Measurements from ENCODE around the gene RANBP2. TPM values are rescaled to one million over a fixed set of nuclear protein-coding genes. Genes with fewer than 3 reads are reported as not detected.
"Not testable (repeated sequence)": the region's sequence is repeated elsewhere in the genome, so short reads cannot be mapped to it uniquely, and the experiment has no call there.

RANBP2 gene
- total RNA-seq, 2 donors from 2014 or later = 62.1 to 72.0 TPM

DNA sequence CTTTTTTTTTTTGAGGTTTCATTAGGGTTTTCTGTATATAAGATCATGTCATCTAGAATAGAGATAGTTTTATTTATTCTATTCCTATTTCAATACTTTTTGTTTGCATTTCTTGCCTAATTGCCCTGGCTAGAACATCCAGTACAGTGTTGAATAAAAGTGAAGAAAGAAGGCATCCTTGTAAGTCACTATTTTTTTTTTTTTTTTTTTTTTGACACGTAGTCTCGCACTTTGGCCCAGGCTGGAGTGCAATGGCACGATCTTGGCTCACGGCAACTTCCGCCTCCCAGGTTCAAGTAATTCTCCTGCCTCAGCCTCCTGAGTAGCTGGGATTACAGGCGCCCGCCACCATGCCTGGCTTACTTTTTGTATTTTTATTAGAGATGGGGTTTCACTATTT is 27.8 kb upstream of the RANBP2 start:
- no peak overlapping the region for H3K4me3 ChIP-seq
- H3K9ac ChIP-seq (ENCODE audit: low read depth in 2 of 2, low read length in 2 of 2) = no peak overlapping the region
- no peaks in the 10 kb centered on the region for H3K36me3 ChIP-seq
- no peaks in the 10 kb centered on the region for H3K4me1 ChIP-seq
- no peak for DNase-seq
- H3K27me3 ChIP-seq = no peaks in the 10 kb centered on the region
- H3K9me3 ChIP-seq = no peaks in the 10 kb centered on the region
- no peak for TF ChIP-seq CTCF (IDR thresholded peaks at IDR 0.05)
- intact Hi-C loops (cut with DNase I) = no loop called here
- no peak overlapping the region for H3K27ac ChIP-seq

DNA sequence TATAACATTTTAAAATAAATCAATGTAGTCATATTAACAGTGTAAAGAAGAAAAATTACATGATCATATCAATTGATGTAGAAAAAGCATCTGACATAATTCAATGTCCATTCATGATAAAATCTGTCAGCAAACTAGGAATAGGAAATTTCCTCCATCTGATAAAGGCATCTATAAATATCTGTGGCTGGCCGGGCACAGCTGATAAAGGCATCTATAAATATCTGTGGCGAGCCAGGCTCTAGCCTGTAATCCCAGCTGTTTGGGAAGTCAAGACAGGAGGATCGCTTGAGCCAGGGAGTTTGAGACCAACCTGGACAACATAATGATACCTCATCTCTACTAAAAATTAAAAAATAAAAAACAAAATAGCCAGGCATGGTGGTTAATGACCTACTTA is 18.1 kb upstream of the RANBP2 start:
- Histone ChIP-seq H3K4me1 (no peaks in the 10 kb centered on the region), H3K9me3 (no peaks in the 10 kb centered on the region), H3K9ac (ENCODE audit: low read depth in 2 of 2, low read length in 2 of 2) (no peak overlapping the region), H3K36me3 (no peaks in the 10 kb centered on the region), H3K27ac (no peak overlapping the region), H3K4me3 (no peak overlapping the region), H3K27me3 (no peaks in the 10 kb centered on the region)
- TF ChIP-seq CTCF (IDR thresholded peaks at IDR 0.05) = no peak
- no peak for DNase-seq
- intact Hi-C loops (cut with DNase I) = no loop called here

GRCh38 chr2:108701806-108702205 is 17.5 kb upstream of the RANBP2 start:
- intact Hi-C loops (cut with DNase I) = no loop called here
- no peaks in the 10 kb centered on the region for H3K9me3 ChIP-seq
- no peak overlapping the region for H3K27ac ChIP-seq
- no peak overlapping the region for H3K9ac ChIP-seq (ENCODE audit: low read depth in 2 of 2, low read length in 2 of 2)
- H3K4me3 ChIP-seq = no peak overlapping the region
- no peaks in the 10 kb centered on the region for H3K36me3 ChIP-seq
- H3K27me3 ChIP-seq = no peaks in the 10 kb centered on the region
- H3K4me1 ChIP-seq = no peaks in the 10 kb centered on the region
- no peak for DNase-seq
- TF ChIP-seq CTCF (IDR thresholded peaks at IDR 0.05) = no peak

DNA sequence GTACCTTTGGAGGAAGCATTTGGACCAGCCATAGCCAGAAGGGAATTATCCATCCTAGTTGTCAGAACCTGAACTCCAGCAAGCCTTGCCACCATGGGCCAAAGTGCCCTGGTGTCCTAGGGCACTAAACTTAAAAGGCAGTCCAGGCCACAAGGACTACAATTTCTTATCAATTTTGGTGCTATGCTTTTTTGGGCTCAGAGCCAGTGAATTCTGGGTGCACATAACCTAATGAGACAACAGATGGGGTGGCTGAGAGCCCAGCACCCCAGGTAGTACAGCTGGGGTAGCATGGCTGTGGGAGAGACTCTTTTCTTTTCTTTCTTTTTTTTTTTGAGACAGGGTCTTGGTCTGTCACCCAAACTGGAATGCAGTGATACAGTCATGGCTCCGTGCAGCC is 14.4 kb upstream of the RANBP2 start:
- no peak for TF ChIP-seq CTCF (IDR thresholded peaks at IDR 0.05)

GRCh38 chr2:108707300-108707699 is 12.0 kb upstream of the RANBP2 start:
- intact Hi-C loops (cut with DNase I) = no loop called here
- no peaks in the 10 kb centered on the region for H3K36me3 ChIP-seq
- H3K9ac ChIP-seq (ENCODE audit: low read depth in 2 of 2, low read length in 2 of 2) = no peak overlapping the region
- H3K27ac ChIP-seq = no peak overlapping the region
- TF ChIP-seq CTCF (IDR thresholded peaks at IDR 0.05) = no peak
- no peak overlapping the region for H3K4me3 ChIP-seq
- no peaks in the 10 kb centered on the region for H3K4me1 ChIP-seq
- no peak for DNase-seq
- H3K27me3 ChIP-seq = no peaks in the 10 kb centered on the region
- no peaks in the 10 kb centered on the region for H3K9me3 ChIP-seq

More for the DNA sequence above, 14.4 kb upstream of the RANBP2 start:
- Histone ChIP-seq H3K4me1 (no peaks in the 10 kb centered on the region), H3K4me3 (no peak overlapping the region), H3K27me3 (no peaks in the 10 kb centered on the region), H3K9me3 (no peaks in the 10 kb centered on the region), H3K27ac (no peak overlapping the region), H3K9ac (ENCODE audit: low read depth in 2 of 2, low read length in 2 of 2) (no peak overlapping the region), H3K36me3 (no peaks in the 10 kb centered on the region)
- DNase-seq = no peak
- intact Hi-C loops (cut with DNase I) = no loop called here

DNA sequence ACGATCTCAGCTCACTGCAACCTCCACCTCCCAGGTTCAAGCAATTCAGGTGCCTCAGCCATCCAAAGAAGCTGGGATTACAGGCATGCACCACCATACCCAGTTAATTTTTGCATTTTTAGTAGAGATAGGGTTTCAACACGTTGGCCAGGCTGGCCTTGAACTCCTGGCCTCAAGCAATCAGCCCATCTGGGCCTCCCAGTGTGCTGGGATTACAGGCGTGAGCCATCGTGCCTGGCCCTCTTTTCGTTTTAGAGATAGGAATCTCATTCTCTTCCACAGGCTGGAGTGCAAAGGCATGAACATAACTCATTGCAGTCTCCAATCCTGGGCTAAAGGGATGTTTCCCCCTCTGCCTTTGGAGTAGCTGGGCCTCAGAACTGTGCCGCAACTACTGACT is 2.3 kb upstream of the RANBP2 start:
- H3K27me3 ChIP-seq; DNase-seq; H3K9me3 ChIP-seq; H3K4me3 ChIP-seq; H3K27ac ChIP-seq; H3K36me3 ChIP-seq; H3K9ac ChIP-seq (ENCODE audit: low read depth in 2 of 2, low read length in 2 of 2); intact Hi-C loops (cut with DNase I); H3K4me1 ChIP-seq: not testable (repeated sequence)

- H3K36me3 ChIP-seq; H3K4me3 ChIP-seq; intact Hi-C loops (cut with DNase I); H3K4me1 ChIP-seq; H3K27me3 ChIP-seq; H3K9ac ChIP-seq (ENCODE audit: low read depth in 2 of 2, low read length in 2 of 2); H3K27ac ChIP-seq; H3K9me3 ChIP-seq; DNase-seq: not testable (repeated sequence)
These were observed 6.8 kb downstream of the RANBP2 start for GRCh38 chr2:108726048-108726447.

DNA sequence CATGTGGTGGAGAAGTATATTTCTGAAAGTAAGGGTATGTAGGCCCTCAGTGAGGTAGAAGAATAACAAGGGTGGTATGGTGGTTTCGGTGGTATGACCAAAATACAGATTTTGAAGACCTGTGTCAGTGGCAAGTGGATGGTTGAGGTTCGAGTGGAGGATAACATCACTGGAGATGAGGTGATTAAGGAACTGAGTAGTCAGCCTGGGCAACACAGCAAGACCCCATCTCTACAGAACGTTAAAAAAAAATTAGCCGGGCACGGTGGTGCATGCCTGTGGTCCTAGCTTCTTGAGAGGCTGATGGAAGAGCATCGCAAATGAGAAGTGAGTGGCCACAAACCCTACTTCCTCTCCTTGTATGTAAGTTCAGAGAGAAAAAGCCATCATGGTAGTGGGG is 15.4 kb downstream of the RANBP2 start:
- H3K27me3 ChIP-seq; DNase-seq; H3K4me3 ChIP-seq; H3K27ac ChIP-seq; H3K9me3 ChIP-seq; H3K36me3 ChIP-seq; intact Hi-C loops (cut with DNase I); H3K9ac ChIP-seq (ENCODE audit: low read depth in 2 of 2, low read length in 2 of 2); H3K4me1 ChIP-seq: not testable (repeated sequence)

- not testable (repeated sequence) for DNase-seq, H3K27ac ChIP-seq
These were observed 38.7 kb downstream of the RANBP2 start for GRCh38 chr2:108757973-108758372.

More at GRCh38 chr2:108757973-108758372, 38.7 kb downstream of the RANBP2 start:
- H3K4me1 ChIP-seq; intact Hi-C loops (cut with DNase I); H3K4me3 ChIP-seq; H3K9ac ChIP-seq (ENCODE audit: low read depth in 2 of 2, low read length in 2 of 2); H3K27me3 ChIP-seq; H3K36me3 ChIP-seq; H3K9me3 ChIP-seq: not testable (repeated sequence)

Measured in colonic mucosa (tissue), 4 donors.